ENCODE results near the gene KNCN. TPM values are rescaled to one million over a fixed set of nuclear protein-coding genes. Genes with fewer than 3 reads are reported as not detected.

The KNCN gene
- total and polyA plus RNA-seq, 7 experiments from 2014 or later = not detected

GRCh38 chr1:46581681-46582455, 30.4 kb upstream of the KNCN start:
- H3K27ac Mint-ChIP-seq = peak overlapping the region in 4 of 9 donors; percentile 13 to 98 (median 59)
- CTCF ChIA-PET = interaction anchor here (0.6 to 1.2 kb wide), 2 partner anchors 34 to 61 kb away, joined by 3 to 4 read pairs; no protein-coding TSS in a partner anchor
- peaks cover 5 to 55% (median 19%) of the 10 kb centered on the region in 7 donors for H3K4me1 Mint-ChIP-seq
- ATAC-seq (peak; percentile 77), DNase-seq (peak in 1 of 9 donors; percentile 43)
- H3K36me3 Mint-ChIP-seq = peaks cover 15 to 67% (median 38%) of the 10 kb centered on the region in 5 donors
- Histone ChIP-seq H3K9me3 (ENCODE audit: control insufficient read depth in 2 of 3, low read length in 3 of 3) (no peaks in the 10 kb centered on the region), H3K27ac (ENCODE audit: low read depth, low read length) (no peak overlapping the region), H3K27me3 (ENCODE audit: control insufficient read depth in 2 of 2, insufficient read depth in 2 of 2, low read length in 2 of 2) (no peaks in the 10 kb centered on the region), H3K4me3 (ENCODE audit: low read length) (no peak overlapping the region), H3K36me3 (ENCODE audit: control insufficient read depth in 2 of 3, insufficient read depth in 3 of 3, low read length in 3 of 3) (peaks cover 0 to 80% (median 0%) of the 10 kb centered on the region in 3 experiments), H3K4me1 (ENCODE audit: control insufficient read depth in 2 of 2, insufficient read depth in 2 of 2, low read length in 2 of 2) (peaks cover 6 to 23% of the 10 kb centered on the region in 2 donors)
- POLR2A ChIA-PET = interaction anchor here (0.5 kb wide), 1 partner anchor 92 kb away, joined by 3 read pairs; no protein-coding TSS in a partner anchor
- H3K4me3 Mint-ChIP-seq = peak overlapping the region in 1 of 10 donors; percentile 83
- no peaks in the 10 kb centered on the region for H3K27me3 Mint-ChIP-seq
- intact Hi-C loops (cut with micrococcal nuclease) = loop anchor here in 1 of 2 donors (1.0 to 5.0 kb wide), 3 partner anchors 17 to 35 kb away; partner anchors contain the start of genes MKNK1 and MOB3C
- H3K9me3 Mint-ChIP-seq = no peaks in the 10 kb centered on the region

GRCh38 chr1:46580140-46580903, 28.9 kb upstream of the KNCN start:
- POLR2A ChIA-PET = interaction anchor here (0.6 kb wide), 1 partner anchor 203 kb away, joined by 4 read pairs; no protein-coding TSS in a partner anchor
- Histone ChIP-seq H3K4me3 (ENCODE audit: low read length) (no peak overlapping the region), H3K9me3 (ENCODE audit: control insufficient read depth in 2 of 3, low read length in 3 of 3) (no peaks in the 10 kb centered on the region), H3K36me3 (ENCODE audit: control insufficient read depth in 2 of 3, insufficient read depth in 3 of 3, low read length in 3 of 3) (peaks cover 0 to 82% (median 0%) of the 10 kb centered on the region in 3 experiments), H3K27me3 (ENCODE audit: control insufficient read depth in 2 of 2, insufficient read depth in 2 of 2, low read length in 2 of 2) (no peaks in the 10 kb centered on the region), H3K4me1 (ENCODE audit: control insufficient read depth in 2 of 2, insufficient read depth in 2 of 2, low read length in 2 of 2) (peaks cover 6 to 23% of the 10 kb centered on the region in 2 donors), H3K27ac (ENCODE audit: low read depth, low read length) (no peak overlapping the region)
- Mint-ChIP-seq H3K4me3 (peak overlapping the region in 2 of 10 donors; percentile 8 to 83), H3K27me3 (no peaks in the 10 kb centered on the region), H3K27ac (peak overlapping the region in 1 of 9 donors; percentile 98), H3K36me3 (peaks cover 15 to 73% (median 38%) of the 10 kb centered on the region in 5 donors), H3K4me1 (peaks cover 5 to 55% (median 19%) of the 10 kb centered on the region in 7 donors), H3K9me3 (no peaks in the 10 kb centered on the region)
- DNase-seq = no peak
- intact Hi-C loops (cut with micrococcal nuclease) = loop anchor here in 1 of 2 donors (5.0 kb wide), 1 partner anchor 37 kb away; the partner anchor contains the start of gene MOB3C
- ATAC-seq = peak; percentile 42
- CTCF ChIA-PET = no interaction called here

DNA sequence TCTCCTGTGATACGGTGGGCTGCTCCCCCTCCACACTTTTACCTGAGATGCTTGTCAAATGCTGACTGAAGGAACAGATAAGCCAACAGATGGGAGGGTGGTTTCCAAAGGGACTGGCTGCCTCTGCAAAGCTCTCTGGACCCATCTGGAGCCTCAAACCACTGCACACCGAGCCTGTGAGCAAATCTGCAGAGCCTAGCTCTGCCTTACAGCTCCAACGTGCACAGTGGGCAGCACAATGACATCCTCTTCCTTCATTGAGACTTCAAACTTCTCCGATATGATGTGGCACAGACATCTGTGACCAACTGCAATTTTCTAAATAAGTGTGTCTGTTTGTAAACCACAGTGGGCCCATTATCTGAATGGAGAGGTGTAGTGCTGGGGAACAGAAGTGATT, 26.2 kb upstream of the KNCN start:
- no peaks in the 10 kb centered on the region for H3K27me3 ChIP-seq (ENCODE audit: control insufficient read depth in 2 of 2, insufficient read depth in 2 of 2, low read length in 2 of 2)
- Mint-ChIP-seq H3K27ac (peak overlapping the region in 2 of 9 donors; percentile 17 to 45), H3K9me3 (no peaks in the 10 kb centered on the region), H3K36me3 (peaks cover 11 to 73% (median 44%) of the 10 kb centered on the region in 5 donors), H3K27me3 (no peaks in the 10 kb centered on the region), H3K4me3 (no peak overlapping the region), H3K4me1 (peaks cover 5 to 40% (median 17%) of the 10 kb centered on the region in 7 donors)
- no peak overlapping the region for H3K4me3 ChIP-seq (ENCODE audit: low read length)
- DNase-seq (no peak), ATAC-seq (no peak)
- H3K36me3 ChIP-seq (ENCODE audit: control insufficient read depth in 2 of 3, insufficient read depth in 3 of 3, low read length in 3 of 3) = peaks cover 0 to 64% (median 0%) of the 10 kb centered on the region in 3 experiments
- ChIA-PET POLR2A (no interaction called here), CTCF (no interaction called here)
- intact Hi-C loops (cut with micrococcal nuclease) = no loop called here
- H3K4me1 ChIP-seq (ENCODE audit: control insufficient read depth in 2 of 2, insufficient read depth in 2 of 2, low read length in 2 of 2) = peaks cover 6 to 23% of the 10 kb centered on the region in 2 donors
- no peak overlapping the region for H3K27ac ChIP-seq (ENCODE audit: low read depth, low read length)
- H3K9me3 ChIP-seq (ENCODE audit: control insufficient read depth in 2 of 3, low read length in 3 of 3) = no peaks in the 10 kb centered on the region

DNA sequence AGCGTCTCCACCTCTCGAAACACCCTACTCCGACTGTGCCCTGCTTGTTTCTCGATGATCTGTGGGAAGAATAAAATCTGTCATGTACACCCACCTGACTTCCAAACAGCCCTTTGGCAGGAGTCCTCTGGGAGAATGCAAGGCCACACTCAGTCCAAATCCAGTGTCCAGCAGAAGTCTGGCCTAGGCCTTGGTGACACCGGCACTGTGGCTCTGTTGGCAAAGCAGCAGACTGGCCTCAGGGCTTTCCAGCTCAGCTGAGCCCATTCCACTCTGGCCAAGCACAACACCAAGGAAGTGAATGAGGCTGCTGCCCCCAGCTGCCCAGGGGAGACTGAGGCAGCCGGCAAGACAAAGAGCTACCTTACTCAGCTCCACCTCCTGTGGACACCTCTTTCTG, 25.1 kb upstream of the KNCN start:
- no peak overlapping the region for H3K4me3 Mint-ChIP-seq
- no peaks in the 10 kb centered on the region for H3K27me3 Mint-ChIP-seq
- ChIA-PET POLR2A (no interaction called here), CTCF (no interaction called here)
- peaks cover 0 to 54% (median 0%) of the 10 kb centered on the region in 3 experiments for H3K36me3 ChIP-seq (ENCODE audit: control insufficient read depth in 2 of 3, insufficient read depth in 3 of 3, low read length in 3 of 3)
- no peak for DNase-seq
- peaks cover 7 to 66% (median 33%) of the 10 kb centered on the region in 5 donors for H3K36me3 Mint-ChIP-seq
- no peaks in the 10 kb centered on the region for H3K9me3 ChIP-seq (ENCODE audit: control insufficient read depth in 2 of 3, low read length in 3 of 3)
- intact Hi-C loops (cut with micrococcal nuclease) = no loop called here
- no peak overlapping the region for H3K27ac Mint-ChIP-seq
- H3K4me3 ChIP-seq (ENCODE audit: low read length) = no peak overlapping the region
- peaks cover under 1 to 15% of the 10 kb centered on the region in 2 donors for H3K4me1 ChIP-seq (ENCODE audit: control insufficient read depth in 2 of 2, insufficient read depth in 2 of 2, low read length in 2 of 2)
- H3K9me3 Mint-ChIP-seq = no peaks in the 10 kb centered on the region
- ATAC-seq = no peak
- H3K27me3 ChIP-seq (ENCODE audit: control insufficient read depth in 2 of 2, insufficient read depth in 2 of 2, low read length in 2 of 2) = no peaks in the 10 kb centered on the region
- peaks cover under 1 to 29% (median 8%) of the 10 kb centered on the region in 7 donors for H3K4me1 Mint-ChIP-seq
- no peak overlapping the region for H3K27ac ChIP-seq (ENCODE audit: low read depth, low read length)

- no peak overlapping the region for H3K4me3 Mint-ChIP-seq
- ATAC-seq = no peak
- no peak overlapping the region for H3K27ac ChIP-seq (ENCODE audit: low read depth, low read length)
- H3K27me3 ChIP-seq (ENCODE audit: control insufficient read depth in 2 of 2, insufficient read depth in 2 of 2, low read length in 2 of 2) = no peaks in the 10 kb centered on the region
- peaks cover 0 to 48% (median 0%) of the 10 kb centered on the region in 3 experiments for H3K36me3 ChIP-seq (ENCODE audit: control insufficient read depth in 2 of 3, insufficient read depth in 3 of 3, low read length in 3 of 3)
- DNase-seq = no peak
- H3K4me1 Mint-ChIP-seq = peaks cover 0 to 23% (median 3%) of the 10 kb centered on the region in 7 donors
- ChIA-PET CTCF (no interaction called here), POLR2A (no interaction called here)
- H3K4me3 ChIP-seq (ENCODE audit: low read length) = no peak overlapping the region
- H3K27ac Mint-ChIP-seq = no peak overlapping the region
- no peaks in the 10 kb centered on the region for H3K9me3 Mint-ChIP-seq
- peaks cover 0 to 8% of the 10 kb centered on the region in 2 donors for H3K4me1 ChIP-seq (ENCODE audit: control insufficient read depth in 2 of 2, insufficient read depth in 2 of 2, low read length in 2 of 2)
- H3K36me3 Mint-ChIP-seq = peaks cover 7 to 62% (median 32%) of the 10 kb centered on the region in 5 donors
- no peaks in the 10 kb centered on the region for H3K27me3 Mint-ChIP-seq
- no peaks in the 10 kb centered on the region for H3K9me3 ChIP-seq (ENCODE audit: control insufficient read depth in 2 of 3, low read length in 3 of 3)
- intact Hi-C loops (cut with micrococcal nuclease) = no loop called here
Measured at GRCh38 chr1:46575778-46576177, 24.3 kb upstream of the KNCN start.

- intact Hi-C loops (cut with micrococcal nuclease) = no loop called here
- no peak overlapping the region for H3K27ac Mint-ChIP-seq
- CTCF ChIA-PET = no interaction called here
- no peak overlapping the region for H3K4me3 Mint-ChIP-seq
- H3K9me3 Mint-ChIP-seq = no peaks in the 10 kb centered on the region
- DNase-seq (no peak), ATAC-seq (no peak)
- H3K36me3 ChIP-seq (ENCODE audit: control insufficient read depth in 2 of 3, insufficient read depth in 3 of 3, low read length in 3 of 3) = peaks cover 0 to 44% (median 0%) of the 10 kb centered on the region in 3 experiments
- H3K4me3 ChIP-seq (ENCODE audit: low read length) = no peak overlapping the region
- H3K27me3 ChIP-seq (ENCODE audit: control insufficient read depth in 2 of 2, insufficient read depth in 2 of 2, low read length in 2 of 2) = no peaks in the 10 kb centered on the region
- H3K36me3 Mint-ChIP-seq = peaks cover 7 to 58% (median 31%) of the 10 kb centered on the region in 5 donors
- no peaks in the 10 kb centered on the region for H3K27me3 Mint-ChIP-seq
- POLR2A ChIA-PET = no interaction called here
- H3K4me1 ChIP-seq (ENCODE audit: control insufficient read depth in 2 of 2, insufficient read depth in 2 of 2, low read length in 2 of 2) = peaks cover 0 to 3% of the 10 kb centered on the region in 2 donors
- H3K27ac ChIP-seq (ENCODE audit: low read depth, low read length) = no peak overlapping the region
- H3K4me1 Mint-ChIP-seq = peaks cover 0 to 18% (median 0%) of the 10 kb centered on the region in 7 donors
- H3K9me3 ChIP-seq (ENCODE audit: control insufficient read depth in 2 of 3, low read length in 3 of 3) = no peaks in the 10 kb centered on the region
Measured at GRCh38 chr1:46575300-46575699, 23.9 kb upstream of the KNCN start.
